WTC11 (cell line): ENCODE results near the gene DHPS. TPM values are rescaled to one million over a fixed set of nuclear protein-coding genes. Genes with fewer than 3 reads are reported as not detected.
"Not testable (repeated sequence)": the region's sequence is repeated elsewhere in the genome, so short reads cannot be mapped to it uniquely, and the experiment has no call there.

Experiments used
- ATAC-seq: fragments of 200-7000 bp; cut with Tn5 transposase; 2 replicates; pipeline ENCODE4 v1.10.0; 2021; ENCODE audit warnings: mild to moderate bottlenecking, moderate library complexity
- CTCF ChIA-PET: fragments of 300-600 bp; sonication (Branson Sonifier 250); formaldehyde crosslinking; loops from one replicate; lab custom pipeline; 2021; ENCODE audit warnings: antibody characterized with exemption; lab: Charles Lee
- POLR2A ChIA-PET: fragments of 350-600 bp; sonication (Branson Sonifier 250); formaldehyde crosslinking; loops from one replicate; lab custom pipeline; 2021; ENCODE audit warnings: antibody characterized with exemption; lab: Charles Lee
- DNase-seq: peaks from one replicate; pipeline ENCODE4 v3.0.0; 2021; ENCODE audit warnings: low spot score
- H3K27ac Mint-ChIP-seq: 2 replicates; pipeline ENCODE4 v1.8.0; 2021; ENCODE audit warnings: mixed read lengths
- H3K27me3 Mint-ChIP-seq: 2 replicates; pipeline ENCODE4 v1.8.0; 2021; ENCODE audit warnings: low read depth, mild to moderate bottlenecking, moderate library complexity, mixed read lengths
- H3K36me3 Mint-ChIP-seq: 2 replicates; pipeline ENCODE4 v1.8.0; 2021; ENCODE audit warnings: mixed read lengths
- H3K4me1 Mint-ChIP-seq: 2 replicates; pipeline ENCODE4 v1.8.0; 2022; ENCODE audit warnings: mixed read lengths
- H3K4me3 Mint-ChIP-seq: 2 replicates; pipeline ENCODE4 v1.8.0; 2021; ENCODE audit warnings: mild to moderate bottlenecking, moderate library complexity, mixed read lengths
- H3K9me3 Mint-ChIP-seq: 2 replicates; pipeline ENCODE4 v1.8.0; 2021; ENCODE audit warnings: mixed read lengths
- ATF6 ChIP-seq: sonication (generic); formaldehyde crosslinking; IDR thresholded peaks from 2 replicates; pipeline ENCODE4 v1.8.1; 2023; ENCODE audit warnings: mild to moderate bottlenecking, missing genetic modification reagents
- CBFB ChIP-seq: sonication (generic); formaldehyde crosslinking; IDR thresholded peaks from 2 replicates; pipeline ENCODE4 v1.8.1; 2022; ENCODE audit warnings: mild to moderate bottlenecking, low read depth, missing genetic modification reagents
- E2F1 ChIP-seq: sonication (generic); formaldehyde crosslinking; IDR thresholded peaks from 2 replicates; pipeline ENCODE4 v1.8.0; 2022; ENCODE audit warnings: mild to moderate bottlenecking, missing genetic modification reagents
- E2F4 ChIP-seq: sonication (generic); formaldehyde crosslinking; IDR thresholded peaks from 2 replicates; pipeline ENCODE4 v1.8.1; 2022; ENCODE audit warnings: low read depth, mild to moderate bottlenecking, moderate library complexity, missing genetic modification reagents, borderline replicate concordance
- E2F5 ChIP-seq: sonication (generic); formaldehyde crosslinking; IDR thresholded peaks from 2 replicates; pipeline ENCODE4 v1.8.1; 2022; ENCODE audit warnings: mild to moderate bottlenecking, moderate library complexity, missing genetic modification reagents
- FOXK1 ChIP-seq: sonication (generic); formaldehyde crosslinking; IDR thresholded peaks from 2 replicates; pipeline ENCODE4 v1.8.0; 2022; ENCODE audit warnings: mild to moderate bottlenecking, moderate library complexity, missing genetic modification reagents
- GTF2I ChIP-seq: fragments of 250-450 bp; sonication (Bioruptor Pico); conservative IDR thresholded peaks from 2 replicates; pipeline ENCODE4 v1.4.0; 2021; ENCODE audit warnings: mild to moderate bottlenecking
- HMGA2 ChIP-seq: fragments of 250-450 bp; sonication (Bioruptor Pico); IDR thresholded peaks from 2 replicates; pipeline ENCODE4 v1.4.0; 2021; ENCODE audit warnings: mild to moderate bottlenecking, moderate library complexity
- JAZF1 ChIP-seq: fragments of 250-450 bp; sonication (Bioruptor Pico); IDR thresholded peaks from 2 replicates; pipeline ENCODE4 v1.9.0; 2021; ENCODE audit warnings: moderate library complexity, mild to moderate bottlenecking, inconsistent platforms
- MLX ChIP-seq: sonication (generic); formaldehyde crosslinking; IDR thresholded peaks from 2 replicates; pipeline ENCODE4 v1.8.1; 2023; ENCODE audit warnings: mild to moderate bottlenecking, missing genetic modification reagents, moderate library complexity
- ZNF121 ChIP-seq: sonication (generic); formaldehyde crosslinking; IDR thresholded peaks from 2 replicates; pipeline ENCODE4 v1.8.0; 2023; ENCODE audit warnings: missing genetic modification reagents
- ZNF219 ChIP-seq: sonication (generic); formaldehyde crosslinking; IDR thresholded peaks from 2 replicates; pipeline ENCODE4 v1.8.0; 2023; ENCODE audit warnings: missing genetic modification reagents, mild to moderate bottlenecking, borderline replicate concordance
- ZNF232 ChIP-seq: sonication (generic); formaldehyde crosslinking; IDR thresholded peaks from 2 replicates; pipeline ENCODE4 v1.8.0; 2022; ENCODE audit warnings: mild to moderate bottlenecking, missing genetic modification reagents
- ZNF425 ChIP-seq: fragments of 250-450 bp; sonication (Bioruptor Pico); conservative IDR thresholded peaks from 2 replicates; pipeline ENCODE4 v1.9.0; 2021; ENCODE audit warnings: mild to moderate bottlenecking
- total RNA-seq: library from RNA; stranded (reverse); gene quantifications from 3 replicates; pipeline ENCODE4 v1.2.3, GENCODE V29; 2021

DHPS gene
- total RNA-seq, 1 experiment from 2014 or later = 115 TPM

- Mint-ChIP-seq H3K9me3 (no peaks in the 10 kb centered on the region), H3K36me3 (peaks cover 19% of the 10 kb centered on the region), H3K4me1 (peaks cover 22% of the 10 kb centered on the region), H3K27ac (peak overlapping the region; percentile 60; the same call in 1 of the 2 replicates), H3K27me3 (no peaks in the 10 kb centered on the region), H3K4me3 (no peak overlapping the region)
- ATAC-seq = no peak
- ChIA-PET POLR2A (interaction anchor here (0.6 kb wide), 2 partner anchors 116 to 151 kb away, joined by 3 to 5 read pairs; partner anchors contain the start of gene DNASE2), CTCF (no interaction called here)
- no peak for DNase-seq
- no peak for TF ChIP-seq ATF6 (CRISPR knock-in tag)
- TF ChIP-seq HMGA2 = no peak
- no peak for TF ChIP-seq FOXK1 (CRISPR knock-in tag)
- no peak for TF ChIP-seq E2F5 (CRISPR knock-in tag)
- no peak for TF ChIP-seq ZNF121 (CRISPR knock-in tag)
- TF ChIP-seq MLX (CRISPR knock-in tag) = no peak
- TF ChIP-seq ZNF219 (CRISPR knock-in tag) = no peak
- no peak for TF ChIP-seq E2F1
Observed at GRCh38 chr19:12730064-12730463, 48.4 kb upstream of the DHPS start.

GRCh38 chr19:12727745-12728433 lies 46.2 kb upstream of the DHPS start:
- no peak overlapping the region for H3K4me3 Mint-ChIP-seq
- H3K9me3 Mint-ChIP-seq = no peaks in the 10 kb centered on the region
- ChIA-PET POLR2A (no interaction called here), CTCF (interaction anchor here (1.1 to 2.7 kb wide), 4 partner anchors 30 to 39 kb away, joined by 4 to 8 read pairs (median 6); no protein-coding TSS in a partner anchor)
- DNase-seq (no peak), ATAC-seq (no peak)
- H3K27me3 Mint-ChIP-seq = no peaks in the 10 kb centered on the region
- TF ChIP-seq ZNF121 (CRISPR knock-in tag) (peak; percentile 22; the same call in 1 of the 2 replicates), E2F4 (CRISPR knock-in tag) (no peak)
- peaks cover 18% of the 10 kb centered on the region for H3K4me1 Mint-ChIP-seq
- peaks cover 17% of the 10 kb centered on the region for H3K36me3 Mint-ChIP-seq
- no peak overlapping the region for H3K27ac Mint-ChIP-seq

- no peaks in the 10 kb centered on the region for H3K27me3 Mint-ChIP-seq
- POLR2A ChIA-PET = no interaction called here
- TF ChIP-seq GTF2I (CRISPR knock-in tag) = no peak
- no peak for TF ChIP-seq ZNF232
- no peak for TF ChIP-seq CBFB
- no peak for TF ChIP-seq ZNF425 (CRISPR knock-in tag)
- TF ChIP-seq JAZF1 (CRISPR knock-in tag) = no peak
- H3K4me3 Mint-ChIP-seq = no peak overlapping the region
- no peak for ATAC-seq
- peak overlapping the region; percentile 55 for H3K27ac Mint-ChIP-seq
- peaks cover 13% of the 10 kb centered on the region for H3K36me3 Mint-ChIP-seq
- H3K4me1 Mint-ChIP-seq = peaks cover 12% of the 10 kb centered on the region
- no peak for DNase-seq
- H3K9me3 Mint-ChIP-seq = no peaks in the 10 kb centered on the region
- CTCF ChIA-PET = interaction anchor here (2.4 to 2.7 kb wide), 2 partner anchors 31 to 34 kb away, joined by 7 to 8 read pairs; no protein-coding TSS in a partner anchor
Observed at GRCh38 chr19:12726988-12727316, 45.3 kb upstream of the DHPS start.

GRCh38 chr19:12725612-12726011 lies 43.9 kb upstream of the DHPS start:
- POLR2A ChIA-PET = interaction anchor here (0.7 to 5.4 kb wide), 3 partner anchors 10 to 136 kb away, joined by 3 to 44 read pairs (median 4); partner anchors contain the start of genes GET3, PRDX2, THSD8 and TRIR
- not testable (repeated sequence) for H3K4me3 Mint-ChIP-seq, H3K9me3 Mint-ChIP-seq, ATAC-seq, H3K27ac Mint-ChIP-seq, H3K27me3 Mint-ChIP-seq, DNase-seq
- Mint-ChIP-seq H3K4me1 (peaks cover 19% of the 10 kb centered on the region), H3K36me3 (peaks cover 12% of the 10 kb centered on the region)
- CTCF ChIA-PET = interaction anchor here (0.6 to 2.4 kb wide), 5 partner anchors 32 to 375 kb away, joined by 3 to 7 read pairs (median 3); partner anchors contain the start of genes ZNF490 and ZNF791
